GM23338 (cell line): ENCODE results near the gene VEGFB.

Experiments
- CREB1 ChIP-seq: fragments of 250-450 bp; sonication (Bioruptor Pico); IDR thresholded peaks from 2 replicates; pipeline ENCODE4 v1.5.0; 2020; ENCODE audit warnings: low read depth, mild to moderate bottlenecking, moderate library complexity
- CTCF ChIP-seq, 2 experiments: fragments of 200-600 bp in 1 of 2; sonication (generic) in 1 of 2; conservative IDR thresholded peaks; 2 replicates each; pipeline versions ENCODE4 v1.5.1 to v1.6.1; 2016 to 2017; ENCODE audit warnings: antibody characterized with exemption in 2 of 2, low read depth in 2 of 2, mild to moderate bottlenecking in 2 of 2, moderate library complexity in 1 of 2
- EZH2 ChIP-seq: fragments of 200-600 bp; sonication (generic); IDR thresholded peaks from one replicate; pipeline ENCODE4 v1.8.0; 2017; ENCODE audit warnings: antibody characterized with exemption, mild to moderate bottlenecking, low read depth; ENCODE audit not compliant: unreplicated experiment
- EZH2phosphoT487 ChIP-seq: fragments of 200-600 bp; sonication (generic); IDR thresholded peaks from one replicate; pipeline ENCODE4 v1.8.1; 2018; ENCODE audit warnings: antibody characterized with exemption; ENCODE audit not compliant: unreplicated experiment
- JUNB ChIP-seq: IDR thresholded peaks from one replicate; pipeline ENCODE4 v1.6.1; 2016; ENCODE audit warnings: antibody characterized with exemption; ENCODE audit not compliant: unreplicated experiment
- POLR2AphosphoS5 ChIP-seq: IDR thresholded peaks from 2 replicates; pipeline ENCODE4 v1.6.1; 2016; ENCODE audit warnings: antibody characterized with exemption, low read depth
- REST ChIP-seq: IDR thresholded peaks from one replicate; pipeline ENCODE4 v1.6.1; 2018; ENCODE audit warnings: antibody characterized with exemption; ENCODE audit not compliant: unreplicated experiment
- STAT1 ChIP-seq: IDR thresholded peaks from one replicate; pipeline ENCODE4 v1.6.1; 2016; ENCODE audit warnings: antibody characterized with exemption; ENCODE audit not compliant: unreplicated experiment
- ZNF462 ChIP-seq: fragments of 250-450 bp; sonication (Bioruptor Pico); IDR thresholded peaks from 2 replicates; pipeline ENCODE4 v1.5.0; 2020; ENCODE audit warnings: mild to moderate bottlenecking, moderate library complexity
- TF ChIP-seq, protein P1 (sequence below): IDR thresholded peaks from 2 replicates; pipeline ENCODE4 v1.6.1; 2016; ENCODE audit warnings: antibody characterized with exemption

- TF ChIP-seq JUNB (no peak), EZH2 (no peak), CTCF (conservative IDR thresholded peaks at IDR 0.05; ENCODE audit: low read depth in 2 of 2) (no peak), POLR2AphosphoS5 (peak; percentile 65), REST (no peak), EZH2phosphoT487 (no peak), CREB1 (CRISPR knock-in tag) (no peak), STAT1 (no peak), ZNF462 (CRISPR knock-in tag) (no peak)
- TF ChIP-seq, protein P1, sequence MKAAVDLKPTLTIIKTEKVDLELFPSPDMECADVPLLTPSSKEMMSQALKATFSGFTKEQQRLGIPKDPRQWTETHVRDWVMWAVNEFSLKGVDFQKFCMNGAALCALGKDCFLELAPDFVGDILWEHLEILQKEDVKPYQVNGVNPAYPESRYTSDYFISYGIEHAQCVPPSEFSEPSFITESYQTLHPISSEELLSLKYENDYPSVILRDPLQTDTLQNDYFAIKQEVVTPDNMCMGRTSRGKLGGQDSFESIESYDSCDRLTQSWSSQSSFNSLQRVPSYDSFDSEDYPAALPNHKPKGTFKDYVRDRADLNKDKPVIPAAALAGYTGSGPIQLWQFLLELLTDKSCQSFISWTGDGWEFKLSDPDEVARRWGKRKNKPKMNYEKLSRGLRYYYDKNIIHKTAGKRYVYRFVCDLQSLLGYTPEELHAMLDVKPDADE, result no peak
These were observed at the start of gene VEGFB for GRCh38 chr11:64233913-64234586.
